ENCODE measurements around the gene EFL1. TPM values are rescaled to one million over a fixed set of nuclear protein-coding genes. Genes with fewer than 3 reads are reported as not detected.

The EFL1 gene
- 21.7 and 31.7 TPM in 2 replicates for total RNA-seq

DNA sequence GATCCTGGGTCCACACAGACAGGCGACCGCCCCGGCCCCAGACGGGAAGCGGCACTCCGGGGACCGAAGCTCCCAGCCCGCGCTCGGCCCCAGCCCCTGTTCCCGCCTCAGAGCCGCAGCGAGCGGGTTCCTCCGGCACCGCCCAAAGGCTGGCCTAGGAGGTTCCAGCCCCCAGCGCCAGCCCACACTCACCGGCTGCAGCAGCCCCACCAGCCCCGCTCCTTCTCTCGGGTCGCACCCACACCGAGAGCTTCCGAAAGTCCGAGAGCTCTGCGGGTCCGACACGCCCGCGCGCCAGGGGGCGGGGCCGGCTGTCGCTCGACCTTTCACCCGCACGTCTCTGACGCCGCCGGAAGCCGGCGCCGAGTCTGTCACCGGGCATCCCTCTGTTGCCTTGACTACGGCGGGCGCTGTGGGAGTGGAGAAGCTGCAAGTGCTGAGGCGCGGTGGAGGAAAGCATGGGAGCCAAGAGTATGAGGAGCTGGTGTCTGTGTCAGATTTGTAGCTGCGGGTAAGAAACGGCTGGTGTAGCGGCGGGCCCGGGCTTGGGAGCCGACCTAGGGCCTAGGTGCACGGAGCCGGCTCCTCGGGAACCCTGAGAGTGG, at the start of gene EFL1, which contains the start of gene SAXO2:
Gene EFL1, minus strand, starts transcription at position 313 of the 605 bp plus-strand sequence. CDS start 956 bp downstream, outside the sequence.
Gene SAXO2, plus strand, starts transcription at position 397 of the 605 bp plus-strand sequence. Its CDS starts 62 bp downstream, at position 459.

Small RNA genes lying within 50 kb of the gene (small RNA-seq; reads per million reads assigned to genes)
- 0.25 reads per million for gene RNU1-77P

Other genes starting within 250 kb of the EFL1 start
- gene MEX3B, start 216.7 kb downstream of the EFL1 start, total RNA-seq: 2.0 and 2.6 TPM in 2 replicates
- 0.78 and 1.8 TPM in 2 replicates for gene SAXO2, start 84 bp upstream of the EFL1 start, total RNA-seq
- under 0.01 and 0.20 TPM in 2 replicates for gene GOLGA6L10, start 86.7 kb upstream of the EFL1 start, total RNA-seq
- gene GOLGA6L9, start 167.1 kb upstream of the EFL1 start, total RNA-seq: 0.37 and 0.59 TPM in 2 replicates